Stimulated activated CD4-positive, alpha-beta T cell treated with anti-CD3 and anti-CD28 coated beads, Interleukin-12 subunit alpha, Interleukin-12 subunit beta, amount 100 ng/mL, for 4 hours (primary cell): ENCODE data around the gene NLGN1.

Source experiments
- DNase-seq: peaks from one replicate; pipeline ENCODE4 v3.0.0-alpha.2; 2020

Gene NLGN1

GRCh38 chr3:173780067-173780466, 382.5 kb downstream of the NLGN1 start:
- no peak for DNase-seq

GRCh38 chr3:173785004-173785403, 387.5 kb downstream of the NLGN1 start:
- no peak for DNase-seq

- DNase-seq: no peak
Observed at GRCh38 chr3:173789530-173790162, 392.1 kb downstream of the NLGN1 start.

- DNase-seq: no peak
Observed at GRCh38 chr3:173793963-173794362, 396.4 kb downstream of the NLGN1 start.

- no peak for DNase-seq
Observed at GRCh38 chr3:173796405-173796804, 398.9 kb downstream of the NLGN1 start.

- DNase-seq: no peak
Observed at GRCh38 chr3:173796890-173797289, 399.3 kb downstream of the NLGN1 start.

- DNase-seq: no peak
Observed at GRCh38 chr3:173799060-173799816, 401.7 kb downstream of the NLGN1 start.

GRCh38 chr3:173800154-173800553, 402.6 kb downstream of the NLGN1 start:
- no peak for DNase-seq

- DNase-seq: no peak
Observed at GRCh38 chr3:173814809-173815208, 417.3 kb downstream of the NLGN1 start.

- DNase-seq: no peak
Observed at GRCh38 chr3:173819368-173819767, 421.8 kb downstream of the NLGN1 start.

- no peak for DNase-seq
Observed at GRCh38 chr3:173823911-173824460, 426.4 kb downstream of the NLGN1 start.

GRCh38 chr3:173825730-173826129, 428.2 kb downstream of the NLGN1 start:
- DNase-seq: no peak

GRCh38 chr3:173826416-173826815, 428.9 kb downstream of the NLGN1 start:
- no peak for DNase-seq

- no peak for DNase-seq
Observed at GRCh38 chr3:173826901-173827609, 429.5 kb downstream of the NLGN1 start.

- no peak for DNase-seq
Observed at GRCh38 chr3:173838644-173839043, 441.1 kb downstream of the NLGN1 start.

- DNase-seq: no peak
Observed at GRCh38 chr3:173839859-173840258, 442.3 kb downstream of the NLGN1 start.

GRCh38 chr3:173841334-173841733, 443.8 kb downstream of the NLGN1 start:
- no peak for DNase-seq

GRCh38 chr3:173843060-173843459, 445.5 kb downstream of the NLGN1 start:
- DNase-seq: no peak

GRCh38 chr3:173846584-173846983, 449.0 kb downstream of the NLGN1 start:
- no peak for DNase-seq

GRCh38 chr3:173849489-173849888, 451.9 kb downstream of the NLGN1 start:
- DNase-seq: no peak

- no peak for DNase-seq
Observed at GRCh38 chr3:173857154-173857553, 459.6 kb downstream of the NLGN1 start.

- DNase-seq: no peak
Observed at GRCh38 chr3:173862701-173863100, 465.2 kb downstream of the NLGN1 start.

GRCh38 chr3:173863551-173863950, 466.0 kb downstream of the NLGN1 start:
- DNase-seq: no peak
